ENCODE data around the gene CTSV.
"Not testable (repeated sequence)": the region's sequence is repeated elsewhere in the genome, so short reads cannot be mapped to it uniquely, and the experiment has no call there.

CTSV gene

DNA sequence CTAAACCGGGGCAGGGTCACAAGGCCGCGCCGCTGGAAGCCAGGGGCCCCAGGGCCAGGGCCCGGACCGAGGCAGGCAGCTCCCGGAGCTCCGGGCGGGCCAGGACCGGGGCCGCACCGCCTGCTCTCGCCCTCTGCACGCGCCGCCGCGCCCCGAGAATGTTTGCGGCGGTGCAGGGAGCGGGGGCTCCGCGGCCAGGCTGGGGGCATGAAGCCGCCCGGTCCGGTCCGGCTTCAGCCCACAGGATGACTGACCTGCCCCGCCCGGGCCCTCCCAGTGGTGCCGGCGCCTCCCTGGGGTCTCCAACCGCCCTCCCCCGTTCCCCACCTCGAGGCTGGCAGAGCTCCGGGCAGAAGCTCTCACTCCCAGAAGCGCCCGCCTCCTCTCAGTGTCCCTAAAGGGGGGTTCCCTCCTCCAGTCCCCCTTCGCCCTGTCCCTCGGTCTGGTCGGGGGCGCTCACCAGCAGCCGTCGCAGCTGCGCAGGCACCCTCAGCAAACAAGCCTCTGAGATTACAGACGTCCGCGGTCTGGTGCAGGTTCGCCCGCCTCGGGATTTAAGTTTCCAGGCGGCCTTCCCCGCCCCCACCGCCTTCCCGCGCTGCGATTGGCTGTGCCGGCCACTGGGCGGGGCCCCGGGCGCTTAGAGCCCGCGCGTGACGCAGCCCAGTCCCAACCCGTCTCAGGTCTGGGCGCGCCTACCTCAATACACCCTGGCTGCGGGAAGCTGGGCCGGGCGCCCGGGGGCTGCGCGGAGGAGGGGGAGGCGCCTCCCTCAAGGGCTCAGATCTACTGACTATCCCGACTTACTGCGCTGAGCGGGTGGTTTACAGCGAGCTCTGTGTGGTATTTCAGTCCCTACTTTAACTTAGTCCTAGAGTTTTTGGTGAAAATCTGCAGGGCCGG is at the start of gene CTSV:
CTSV (minus strand) TSS at position 532 of the 903 bp plus-strand sequence. CDS start 1,099 bp downstream, outside the sequence.
- peak within 1 kb of the TSS; percentile 54 for H3K27ac ChIP-seq

DNA sequence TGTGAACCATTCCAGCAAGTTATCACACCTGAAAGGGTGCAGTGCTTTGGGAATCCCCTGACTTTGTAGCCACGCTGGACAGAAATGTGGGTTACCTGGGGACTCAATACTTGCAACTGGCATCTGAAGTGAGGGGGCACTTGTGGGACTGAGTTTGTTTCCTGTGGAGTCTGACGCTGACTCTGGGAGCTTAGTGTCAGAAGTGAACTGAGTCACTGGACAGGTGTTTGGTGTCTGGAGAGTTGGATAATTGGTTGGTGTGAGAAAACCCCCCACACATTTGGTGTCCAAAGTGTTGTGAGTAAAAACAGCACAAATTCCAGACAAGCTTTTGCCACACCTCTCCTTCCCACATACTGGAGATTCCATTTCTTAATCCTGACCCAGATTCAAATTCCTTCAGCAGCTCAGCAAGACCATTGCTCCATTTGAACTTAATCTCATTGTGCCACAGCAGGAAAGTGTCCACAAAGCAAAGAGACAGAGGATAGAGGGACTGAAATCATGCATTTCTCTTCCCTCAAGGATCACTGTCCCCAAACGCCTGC is 48.8 kb upstream of the CTSV start:
- not testable (repeated sequence) for H3K27ac ChIP-seq

More for the DNA sequence above, at the start of gene CTSV:
- TF ChIP-seq ZFX (IDR thresholded peaks at IDR 0.05; ENCODE audit: borderline replicate concordance), result no peak
- TF ChIP-seq, protein P1, sequence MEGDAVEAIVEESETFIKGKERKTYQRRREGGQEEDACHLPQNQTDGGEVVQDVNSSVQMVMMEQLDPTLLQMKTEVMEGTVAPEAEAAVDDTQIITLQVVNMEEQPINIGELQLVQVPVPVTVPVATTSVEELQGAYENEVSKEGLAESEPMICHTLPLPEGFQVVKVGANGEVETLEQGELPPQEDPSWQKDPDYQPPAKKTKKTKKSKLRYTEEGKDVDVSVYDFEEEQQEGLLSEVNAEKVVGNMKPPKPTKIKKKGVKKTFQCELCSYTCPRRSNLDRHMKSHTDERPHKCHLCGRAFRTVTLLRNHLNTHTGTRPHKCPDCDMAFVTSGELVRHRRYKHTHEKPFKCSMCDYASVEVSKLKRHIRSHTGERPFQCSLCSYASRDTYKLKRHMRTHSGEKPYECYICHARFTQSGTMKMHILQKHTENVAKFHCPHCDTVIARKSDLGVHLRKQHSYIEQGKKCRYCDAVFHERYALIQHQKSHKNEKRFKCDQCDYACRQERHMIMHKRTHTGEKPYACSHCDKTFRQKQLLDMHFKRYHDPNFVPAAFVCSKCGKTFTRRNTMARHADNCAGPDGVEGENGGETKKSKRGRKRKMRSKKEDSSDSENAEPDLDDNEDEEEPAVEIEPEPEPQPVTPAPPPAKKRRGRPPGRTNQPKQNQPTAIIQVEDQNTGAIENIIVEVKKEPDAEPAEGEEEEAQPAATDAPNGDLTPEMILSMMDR (IDR thresholded peaks at IDR 0.05), result no peak

DNA sequence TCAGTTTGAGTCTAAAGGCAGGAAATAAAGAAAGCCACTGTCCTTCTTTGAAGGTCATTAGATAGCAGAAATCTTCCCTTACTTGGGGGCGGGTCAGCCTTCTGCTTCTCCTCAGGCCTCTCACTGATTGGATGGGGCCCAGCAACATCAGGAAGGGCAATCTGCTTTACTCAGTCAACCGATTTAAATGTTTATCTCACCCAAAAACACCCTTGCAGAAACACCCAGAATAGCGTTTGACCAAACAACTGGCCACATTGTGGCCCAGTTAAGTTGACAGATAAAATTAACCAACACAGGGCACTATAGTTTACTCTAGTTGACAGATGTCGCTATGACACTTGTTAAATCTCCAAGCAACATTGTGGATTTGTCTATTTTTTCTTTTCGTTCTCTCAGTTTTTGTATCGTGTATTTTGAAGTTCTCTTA is 45.6 kb upstream of the CTSV start:
- 0 out of 2 replicates have a peak overlapping the region, but pooled peaks have one; percentile 13 for H3K27ac ChIP-seq

DNA sequence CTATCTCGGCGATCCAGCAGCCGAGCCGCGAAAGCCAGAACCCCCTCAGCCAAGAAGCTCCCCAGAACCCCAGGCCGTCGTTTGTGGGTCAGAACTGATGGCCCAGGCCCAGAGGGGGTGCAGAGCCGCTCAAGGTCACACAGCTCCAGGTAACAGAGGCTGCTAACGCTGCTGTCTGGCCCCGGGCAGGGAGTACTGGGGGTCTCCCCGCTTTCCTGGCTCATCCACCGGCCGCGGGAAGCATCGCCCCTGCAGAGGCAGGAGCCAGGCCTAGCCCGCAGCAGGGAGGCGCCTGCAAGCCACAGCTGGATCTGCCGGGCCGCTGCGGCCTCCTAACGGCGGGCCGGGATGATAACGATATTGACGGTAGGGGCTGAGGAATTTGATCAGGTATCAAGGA is 39.4 kb upstream of the CTSV start:
- TF ChIP-seq, protein P1 (IDR thresholded peaks at IDR 0.05), result no peak
- TF ChIP-seq ZFX (IDR thresholded peaks at IDR 0.05; ENCODE audit: borderline replicate concordance), result no peak

DNA sequence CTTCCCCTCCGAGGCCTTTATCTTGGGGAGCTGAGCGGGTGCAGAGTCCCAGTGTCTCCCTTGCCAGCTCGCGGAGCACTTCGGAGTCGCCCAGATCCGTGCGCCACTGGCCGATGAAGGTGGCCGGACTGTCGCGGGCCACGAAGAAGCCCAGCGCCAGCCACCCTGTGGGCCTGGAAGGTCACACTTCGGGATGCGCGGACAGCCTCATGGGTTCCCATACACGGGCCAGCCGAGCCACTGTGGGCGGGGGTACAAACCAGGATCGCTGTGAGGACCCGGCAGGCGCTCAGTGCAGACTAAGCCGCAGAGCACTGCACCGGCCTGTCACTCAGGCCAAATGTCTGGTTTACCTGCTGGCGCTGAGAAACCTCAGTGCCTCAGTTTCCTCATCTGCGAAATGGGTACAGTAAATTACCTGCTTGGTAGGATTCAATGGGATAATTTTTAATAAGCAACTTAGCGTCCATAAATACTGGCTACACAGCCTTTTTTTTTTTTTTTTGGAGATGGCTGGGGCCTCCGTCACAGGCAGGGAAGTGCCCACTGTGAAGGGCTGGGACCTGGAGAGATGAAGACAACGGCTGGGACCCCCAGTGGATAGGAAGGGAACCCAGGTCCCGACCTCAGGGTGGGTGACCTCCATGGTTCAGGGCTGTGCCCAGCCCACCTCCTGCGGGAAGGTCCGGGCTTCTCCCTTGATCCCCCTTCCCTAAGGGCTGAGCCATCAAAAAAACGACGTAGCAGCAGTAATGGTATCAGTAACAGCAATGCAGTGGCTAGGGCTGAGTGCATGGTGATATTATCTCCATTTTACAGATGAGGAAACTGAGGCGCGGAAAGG is 38.7 kb upstream of the CTSV start:
- no peak overlapping the region for H3K27ac ChIP-seq
- TF ChIP-seq ZFX (IDR thresholded peaks at IDR 0.05; ENCODE audit: borderline replicate concordance), result no peak
- TF ChIP-seq, protein P1 (IDR thresholded peaks at IDR 0.05), result no peak

More for the DNA sequence above, 39.4 kb upstream of the CTSV start:
- H3K27ac ChIP-seq, result no peak overlapping the region

DNA sequence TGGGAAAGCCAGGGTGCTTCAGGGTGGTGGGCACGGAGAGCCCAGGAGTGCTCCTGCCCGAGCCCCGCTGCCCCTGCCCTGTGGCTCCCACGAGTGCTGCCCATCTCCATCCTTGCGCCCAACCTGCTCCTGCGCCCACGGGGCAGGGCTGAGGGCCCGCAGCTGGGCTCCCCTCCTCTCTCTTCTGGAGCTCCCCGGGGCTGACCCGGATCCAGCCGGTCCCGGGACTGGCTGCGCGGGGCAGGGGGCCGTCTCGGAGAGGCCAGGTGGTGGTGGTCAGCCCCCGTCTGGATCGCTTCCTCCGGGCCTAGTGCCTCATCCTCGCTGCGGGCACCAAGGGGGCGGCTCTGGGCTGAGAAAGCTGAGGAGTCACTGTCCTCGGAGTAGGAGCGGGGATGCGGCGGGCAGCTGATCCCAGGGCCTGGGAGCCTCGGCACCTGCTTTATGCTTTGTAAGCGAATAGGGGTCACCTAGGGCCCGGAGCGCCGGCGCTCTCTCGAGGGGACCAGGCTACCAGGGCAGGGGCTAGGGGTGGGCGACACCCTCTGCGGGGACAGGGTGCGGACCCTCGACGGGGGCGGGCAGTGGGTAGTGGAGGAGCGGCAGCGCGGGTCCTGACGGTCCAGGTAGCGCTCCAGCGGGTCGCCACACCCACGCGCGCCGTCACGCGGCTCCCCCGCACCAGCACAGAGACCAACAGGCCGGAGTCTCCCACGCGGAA is 37.9 kb upstream of the CTSV start:
- not testable (repeated sequence) for H3K27ac ChIP-seq

DNA sequence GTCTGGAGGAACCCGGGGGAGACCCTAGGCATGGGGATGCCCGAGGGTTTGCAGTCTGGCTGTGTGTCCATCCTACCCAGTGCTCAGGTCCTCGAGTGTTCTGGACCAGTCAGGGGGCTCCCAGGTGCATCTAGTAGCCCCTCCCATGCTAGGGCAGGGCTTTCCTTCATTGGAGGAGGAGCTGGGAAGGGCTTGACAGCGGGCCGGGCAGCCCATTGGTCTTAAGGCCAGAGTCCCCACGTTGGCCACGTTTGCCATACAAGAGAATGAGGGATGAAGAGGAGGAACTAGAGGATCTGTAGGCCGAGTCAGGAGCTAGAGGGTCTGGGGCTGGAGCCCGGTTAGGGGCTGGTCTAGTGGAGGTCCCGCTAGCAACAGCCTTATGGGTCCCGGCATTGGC is 37.3 kb upstream of the CTSV start:
- no peak overlapping the region for H3K27ac ChIP-seq
- TF ChIP-seq, protein P1 (IDR thresholded peaks at IDR 0.05), result no peak
- TF ChIP-seq ZFX (IDR thresholded peaks at IDR 0.05; ENCODE audit: borderline replicate concordance), result no peak

DNA sequence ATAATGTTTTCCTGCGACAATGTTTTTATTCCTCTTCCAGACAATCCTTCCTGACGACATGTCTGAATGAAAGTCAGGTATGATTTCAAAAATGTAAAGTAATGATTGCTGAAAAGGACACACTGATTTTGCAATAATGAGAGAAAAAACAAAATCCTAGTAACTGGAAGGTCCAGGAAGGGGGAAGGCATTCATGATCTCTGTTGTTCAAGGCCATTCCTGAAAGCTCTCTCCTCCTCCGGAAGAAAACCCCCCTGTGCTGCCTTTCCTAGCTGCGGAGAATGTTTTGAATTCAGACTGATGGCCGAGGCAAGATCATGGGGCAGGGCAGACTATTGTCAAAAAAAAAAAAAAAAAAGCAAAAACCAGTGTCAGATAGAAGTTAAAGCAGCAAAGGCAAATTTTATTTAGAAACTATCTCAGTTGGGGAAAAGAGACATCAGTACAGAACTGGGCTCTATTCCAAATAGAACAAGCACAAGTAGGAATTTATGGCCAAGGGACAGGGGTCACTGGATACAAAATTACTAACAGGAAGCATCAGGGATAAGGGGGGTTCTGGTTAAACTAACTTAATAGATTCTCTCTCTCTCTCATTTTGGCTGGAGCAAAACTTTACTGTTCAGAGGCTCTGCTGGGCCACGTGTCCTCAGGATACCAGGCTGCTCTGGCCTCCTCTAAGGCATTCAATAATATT is 36.5 kb upstream of the CTSV start:
- no peak overlapping the region for H3K27ac ChIP-seq
- TF ChIP-seq, protein P1 (IDR thresholded peaks at IDR 0.05), result no peak
- TF ChIP-seq ZFX (IDR thresholded peaks at IDR 0.05; ENCODE audit: borderline replicate concordance), result no peak

All from 22Rv1 (cell line).